ENCODE measurements around the gene NGFR. TPM values are rescaled to one million over a fixed set of nuclear protein-coding genes. Genes with fewer than 3 reads are reported as not detected.

Gene NGFR
- total RNA-seq, 1 donor from 2014 or later = 131 TPM

DNA sequence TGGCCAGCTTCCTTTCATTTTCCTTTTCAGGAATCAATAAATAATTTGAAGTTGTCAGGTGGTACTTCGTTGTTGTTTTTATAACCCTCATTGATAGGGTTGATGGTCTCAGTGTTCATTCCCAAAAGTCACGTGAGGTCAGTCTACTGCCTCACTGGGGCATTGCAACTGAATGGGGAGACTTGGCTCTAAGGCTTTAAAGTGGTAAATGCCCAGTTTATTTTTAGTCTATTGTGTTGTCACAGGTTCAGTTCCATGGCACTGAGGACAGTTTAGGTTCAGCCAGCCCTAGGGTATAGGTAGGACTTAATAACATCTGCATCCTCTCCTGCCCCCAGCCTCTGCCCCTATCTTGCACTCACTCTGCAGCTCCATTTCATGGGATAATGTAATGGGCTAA, 33.5 kb upstream of the NGFR start:
- Mint-ChIP-seq H3K4me3 (ENCODE audit: unreplicated experiment) (no peak overlapping the region), H3K9me3 (ENCODE audit: unreplicated experiment) (peaks cover 5% of the 10 kb centered on the region), H3K27me3 (ENCODE audit: unreplicated experiment) (no peaks in the 10 kb centered on the region), H3K36me3 (ENCODE audit: unreplicated experiment) (peaks cover 4% of the 10 kb centered on the region), H3K27ac (ENCODE audit: unreplicated experiment) (no peak overlapping the region), H3K4me1 (ENCODE audit: low read depth, unreplicated experiment) (peaks cover 2% of the 10 kb centered on the region)
- no peak for TF ChIP-seq CTCF (IDR thresholded peaks at IDR 0.05; ENCODE audit: partially characterized antibody, unreplicated experiment)
- no peak for DNase-seq

GRCh38 chr17:49464049-49464448, 31.0 kb upstream of the NGFR start:
- peaks cover 9% of the 10 kb centered on the region for H3K27me3 Mint-ChIP-seq (ENCODE audit: unreplicated experiment)

GRCh38 chr17:49465331-49465903, 29.7 kb upstream of the NGFR start:
- no peaks in the 10 kb centered on the region for H3K36me3 Mint-ChIP-seq (ENCODE audit: unreplicated experiment)
- no peak overlapping the region for H3K4me3 Mint-ChIP-seq (ENCODE audit: unreplicated experiment)
- peaks cover 4% of the 10 kb centered on the region for H3K9me3 Mint-ChIP-seq (ENCODE audit: unreplicated experiment)
- TF ChIP-seq CTCF (IDR thresholded peaks at IDR 0.05; ENCODE audit: partially characterized antibody, unreplicated experiment) = no peak
- peaks cover 16% of the 10 kb centered on the region for H3K4me1 Mint-ChIP-seq (ENCODE audit: low read depth, unreplicated experiment)
- no peak for DNase-seq
- H3K27ac Mint-ChIP-seq (ENCODE audit: unreplicated experiment) = no peak overlapping the region
- H3K27me3 Mint-ChIP-seq (ENCODE audit: unreplicated experiment) = peaks cover 10% of the 10 kb centered on the region

More at GRCh38 chr17:49464049-49464448, 31.0 kb upstream of the NGFR start:
- Mint-ChIP-seq H3K4me1 (ENCODE audit: low read depth, unreplicated experiment) (peaks cover 10% of the 10 kb centered on the region), H3K9me3 (ENCODE audit: unreplicated experiment) (peaks cover 4% of the 10 kb centered on the region), H3K36me3 (ENCODE audit: unreplicated experiment) (no peaks in the 10 kb centered on the region), H3K4me3 (ENCODE audit: unreplicated experiment) (no peak overlapping the region), H3K27ac (ENCODE audit: unreplicated experiment) (no peak overlapping the region)
- no peak for DNase-seq
- TF ChIP-seq CTCF (IDR thresholded peaks at IDR 0.05; ENCODE audit: partially characterized antibody, unreplicated experiment) = no peak

GRCh38 chr17:49466436-49466835, 28.7 kb upstream of the NGFR start:
- TF ChIP-seq CTCF (IDR thresholded peaks at IDR 0.05; ENCODE audit: partially characterized antibody, unreplicated experiment) = no peak
- Mint-ChIP-seq H3K27ac (ENCODE audit: unreplicated experiment) (no peak overlapping the region), H3K27me3 (ENCODE audit: unreplicated experiment) (peaks cover 13% of the 10 kb centered on the region), H3K4me1 (ENCODE audit: low read depth, unreplicated experiment) (peaks cover 17% of the 10 kb centered on the region), H3K4me3 (ENCODE audit: unreplicated experiment) (no peak overlapping the region), H3K36me3 (ENCODE audit: unreplicated experiment) (no peaks in the 10 kb centered on the region), H3K9me3 (ENCODE audit: unreplicated experiment) (peaks cover 8% of the 10 kb centered on the region)
- DNase-seq = no peak

DNA sequence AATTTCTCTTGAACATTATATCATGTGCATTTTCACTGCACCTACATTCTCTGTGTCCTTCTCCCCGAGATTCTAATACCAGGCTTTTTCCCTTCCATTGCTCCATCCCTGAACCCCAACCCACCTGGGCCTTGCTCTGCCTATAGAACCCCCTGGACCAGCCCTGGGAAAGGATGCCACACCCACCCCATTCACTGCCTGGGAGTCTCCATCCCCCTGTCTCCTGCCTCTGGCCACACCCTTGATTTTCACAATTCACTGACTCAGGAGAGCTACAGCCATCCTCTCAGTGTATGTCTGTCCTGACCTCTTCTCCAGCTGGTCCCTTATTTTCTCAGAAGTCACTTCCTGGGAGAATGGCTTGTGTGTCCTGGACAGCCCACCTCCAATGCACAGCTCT, 27.9 kb upstream of the NGFR start:
- no peak for DNase-seq
- Mint-ChIP-seq H3K27me3 (ENCODE audit: unreplicated experiment) (peaks cover 17% of the 10 kb centered on the region), H3K4me3 (ENCODE audit: unreplicated experiment) (peak overlapping the region; percentile 40), H3K27ac (ENCODE audit: unreplicated experiment) (no peak overlapping the region), H3K9me3 (ENCODE audit: unreplicated experiment) (peaks cover 10% of the 10 kb centered on the region), H3K36me3 (ENCODE audit: unreplicated experiment) (no peaks in the 10 kb centered on the region), H3K4me1 (ENCODE audit: low read depth, unreplicated experiment) (peaks cover 24% of the 10 kb centered on the region)
- no peak for TF ChIP-seq CTCF (IDR thresholded peaks at IDR 0.05; ENCODE audit: partially characterized antibody, unreplicated experiment)
